GM08714 (cell line): ENCODE results near the gene ASPA.

Experiments
- H3K4me3 ChIP-seq: fragments of 200-500 bp; sonication (Bioruptor generic); 2 replicates; pipeline ENCODE4 v1.5.1; 2014; ENCODE audit warnings: mild to moderate bottlenecking, low read length, inconsistent platforms
- ZNF274 ChIP-seq: IDR thresholded peaks from 2 replicates; pipeline ENCODE4 v1.6.1; 2012; ENCODE audit warnings: mild to moderate bottlenecking, low read depth, low read length

The ASPA gene

GRCh38 chr17:3524024-3524423 is 48.2 kb downstream of the ASPA start:
- no peak overlapping the region for H3K4me3 ChIP-seq
- TF ChIP-seq ZNF274, result no peak

DNA sequence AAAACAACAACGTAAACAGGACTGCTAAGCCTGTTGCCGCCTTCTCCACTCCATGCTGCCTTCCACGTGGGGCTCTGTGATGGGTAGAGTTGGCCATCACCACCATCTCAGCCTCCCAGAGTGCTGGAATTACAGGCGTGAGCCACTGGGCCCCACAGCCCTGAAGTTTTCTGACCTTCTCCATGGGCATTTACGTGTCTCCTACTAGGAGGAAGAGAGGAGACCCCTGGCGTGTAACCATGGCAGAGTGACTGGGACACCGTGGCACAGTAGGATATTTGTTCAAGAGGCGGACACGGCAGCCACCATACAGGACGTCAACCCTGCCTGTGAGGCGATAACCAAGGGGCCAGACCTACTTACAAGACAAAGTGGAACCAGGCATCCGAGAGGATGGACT is 50.7 kb downstream of the ASPA start:
- no peak overlapping the region for H3K4me3 ChIP-seq
- no peak for TF ChIP-seq ZNF274

- no peak for TF ChIP-seq ZNF274
- H3K4me3 ChIP-seq, result no peak overlapping the region
Observed at GRCh38 chr17:3526971-3527370, 51.2 kb downstream of the ASPA start.

- no peak overlapping the region for H3K4me3 ChIP-seq
- no peak for TF ChIP-seq ZNF274
Observed at GRCh38 chr17:3527468-3527867, 51.7 kb downstream of the ASPA start.

DNA sequence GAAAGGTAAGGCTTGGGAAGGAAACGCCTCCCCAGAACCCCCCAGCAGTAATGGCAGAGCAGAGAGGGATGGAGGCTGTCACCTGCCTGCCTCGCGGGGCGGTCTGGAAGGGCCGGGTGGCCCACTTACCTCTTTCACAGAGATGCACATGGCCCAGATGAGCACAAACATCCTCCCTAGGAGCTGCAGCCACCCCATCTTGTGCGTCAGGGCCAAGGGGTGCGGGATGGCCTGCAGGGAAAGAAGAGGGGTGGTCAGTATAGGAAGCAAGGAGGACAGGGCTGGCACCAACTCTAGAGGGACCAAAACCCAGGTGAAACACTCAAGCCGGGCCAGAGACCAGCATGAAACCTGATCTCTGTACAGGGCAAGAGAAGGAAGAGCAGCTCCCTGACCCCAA is 52.1 kb downstream of the ASPA start:
- no peak for TF ChIP-seq ZNF274
- H3K4me3 ChIP-seq, result no peak overlapping the region

GRCh38 chr17:3528403-3528851 is 52.6 kb downstream of the ASPA start:
- no peak overlapping the region for H3K4me3 ChIP-seq
- TF ChIP-seq ZNF274, result no peak

DNA sequence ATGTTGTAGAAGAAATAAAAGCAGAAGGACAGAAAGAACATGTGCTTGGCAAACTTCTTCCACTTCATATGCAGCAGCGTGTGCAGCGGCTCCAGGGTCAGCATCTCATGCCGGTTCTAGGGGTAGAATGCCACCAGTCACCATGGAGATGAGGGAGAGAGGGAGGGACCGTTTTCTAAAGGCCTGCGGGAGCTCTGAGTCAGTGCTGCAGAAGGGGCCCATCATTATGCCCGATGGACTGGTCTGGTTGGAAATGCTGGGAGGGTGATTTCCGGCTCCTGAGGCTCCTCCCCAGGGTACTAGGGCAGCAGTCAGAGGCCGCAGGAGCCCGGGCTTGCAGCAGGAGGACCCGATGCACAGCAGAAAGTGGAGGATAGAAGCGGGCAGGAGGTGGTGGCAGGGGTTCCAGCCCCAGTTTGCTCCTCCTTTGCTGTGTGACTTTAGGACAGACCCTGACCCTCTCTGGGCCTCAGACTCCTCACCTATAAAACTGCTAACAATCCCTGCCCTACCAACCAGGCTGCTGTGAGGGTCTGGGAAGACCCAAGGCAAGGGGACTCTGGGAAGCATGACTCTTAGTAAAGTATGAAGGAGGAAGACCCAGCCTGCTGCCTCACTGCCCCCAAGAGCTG is 53.2 kb downstream of the ASPA start:
- no peak overlapping the region for H3K4me3 ChIP-seq
- no peak for TF ChIP-seq ZNF274

DNA sequence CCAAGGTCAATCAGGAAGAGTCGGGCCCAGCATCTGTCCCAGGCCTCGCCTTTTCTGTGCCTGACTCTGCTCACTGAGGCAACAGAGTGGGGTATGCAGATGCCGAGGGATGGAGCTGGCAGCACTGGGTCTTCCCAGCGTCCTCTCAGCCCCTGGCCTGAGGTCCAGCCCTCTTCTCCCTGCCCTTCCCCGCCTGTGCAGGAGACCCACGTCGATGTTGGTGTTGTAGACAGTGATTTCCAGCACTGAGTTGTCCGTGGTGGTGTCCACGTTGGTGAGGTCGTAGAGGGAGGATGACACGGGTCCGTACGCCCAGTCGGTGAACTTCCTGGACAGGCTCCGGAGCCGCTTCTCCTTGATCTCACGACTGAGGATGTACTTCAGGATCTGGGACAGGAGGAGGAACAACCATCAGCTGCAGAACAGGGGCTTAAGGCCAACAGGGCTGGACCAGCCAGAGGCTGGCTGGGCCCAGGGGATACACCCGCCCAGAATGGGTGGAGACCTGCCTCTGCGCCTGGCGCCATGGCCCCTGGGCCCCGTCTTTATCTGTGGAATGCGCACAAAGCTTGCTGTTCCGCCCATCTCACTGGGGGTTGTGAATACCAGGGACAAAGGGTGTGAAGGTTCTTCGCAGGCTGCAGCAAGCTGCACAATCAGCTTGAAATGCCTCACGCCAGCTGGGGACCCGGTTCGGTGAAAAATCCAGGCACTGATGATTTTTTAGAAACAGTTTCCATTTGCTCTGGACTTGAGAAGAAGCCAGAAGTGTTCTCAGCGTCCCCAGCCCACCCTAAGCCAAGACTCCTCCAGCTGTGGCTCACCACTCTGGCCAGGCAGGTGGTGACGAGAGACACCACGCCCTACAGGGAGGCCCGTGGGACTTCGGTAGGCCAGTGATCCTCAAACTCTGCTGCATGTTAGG is 54.3 kb downstream of the ASPA start:
- no peak for TF ChIP-seq ZNF274

DNA sequence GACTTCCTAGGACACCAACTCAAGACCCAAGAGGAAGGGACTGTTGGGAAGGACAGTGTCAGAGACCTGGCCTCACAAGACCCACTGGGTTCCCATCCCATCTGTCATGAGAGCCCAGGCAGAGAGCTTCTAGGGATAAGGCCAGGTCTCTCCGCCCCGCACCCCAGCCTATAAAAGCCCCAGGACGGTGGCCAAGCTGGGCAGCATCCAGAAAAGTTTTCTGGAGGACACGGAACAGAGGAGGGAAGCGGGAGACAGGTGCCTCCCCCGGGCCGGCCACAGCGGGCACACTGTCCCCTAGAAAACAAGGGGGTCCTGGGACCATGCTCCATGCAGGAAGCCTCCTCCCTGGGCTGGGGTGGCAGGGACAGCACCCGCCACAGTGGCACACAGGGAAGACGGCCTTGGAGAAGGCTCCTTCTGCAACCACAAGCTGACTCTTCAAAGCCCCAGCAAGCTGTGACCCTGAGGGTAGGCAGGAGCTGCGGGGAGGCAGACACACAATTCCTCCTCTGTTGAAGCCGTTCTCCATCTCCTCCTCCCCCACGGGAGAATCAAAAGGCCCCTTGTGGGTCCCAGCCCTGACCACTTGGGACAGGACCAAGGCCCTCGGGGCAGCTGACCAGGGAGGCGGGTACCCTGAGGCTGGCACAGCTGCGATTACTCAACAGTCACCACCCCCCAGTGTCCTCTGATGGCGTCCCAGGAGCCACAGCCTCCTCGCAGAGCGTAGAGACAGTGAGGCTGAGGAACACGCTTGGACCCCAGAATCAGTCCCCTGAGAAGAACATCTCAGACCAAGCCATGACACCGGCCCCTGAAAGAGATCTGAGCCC is 55.7 kb downstream of the ASPA start:
- no peak overlapping the region for H3K4me3 ChIP-seq
- TF ChIP-seq ZNF274, result no peak

More for the DNA sequence above, 54.3 kb downstream of the ASPA start:
- H3K4me3 ChIP-seq, result no peak overlapping the region

GRCh38 chr17:3532106-3532858 is 56.5 kb downstream of the ASPA start:
- no peak overlapping the region for H3K4me3 ChIP-seq
- TF ChIP-seq ZNF274, result no peak

DNA sequence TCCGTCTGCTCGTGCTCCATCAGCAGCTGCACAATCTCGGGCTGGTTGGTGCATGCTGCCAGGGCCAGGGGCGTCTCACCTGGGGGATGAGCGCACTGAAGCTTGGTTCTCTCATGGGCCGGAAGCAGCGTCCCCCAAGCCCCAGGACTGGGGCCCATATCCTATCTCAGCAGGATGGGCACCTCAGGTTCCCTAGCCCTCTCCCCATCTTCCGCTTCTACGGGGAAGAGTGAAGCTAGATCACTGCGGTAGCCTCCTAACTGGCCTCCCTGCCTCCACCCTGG is 57.0 kb downstream of the ASPA start:
- no peak for TF ChIP-seq ZNF274

GRCh38 chr17:3533752-3534151 is 58.0 kb downstream of the ASPA start:
- TF ChIP-seq ZNF274, result no peak
- no peak overlapping the region for H3K4me3 ChIP-seq

More for the DNA sequence above, 57.0 kb downstream of the ASPA start:
- H3K4me3 ChIP-seq, result no peak overlapping the region

DNA sequence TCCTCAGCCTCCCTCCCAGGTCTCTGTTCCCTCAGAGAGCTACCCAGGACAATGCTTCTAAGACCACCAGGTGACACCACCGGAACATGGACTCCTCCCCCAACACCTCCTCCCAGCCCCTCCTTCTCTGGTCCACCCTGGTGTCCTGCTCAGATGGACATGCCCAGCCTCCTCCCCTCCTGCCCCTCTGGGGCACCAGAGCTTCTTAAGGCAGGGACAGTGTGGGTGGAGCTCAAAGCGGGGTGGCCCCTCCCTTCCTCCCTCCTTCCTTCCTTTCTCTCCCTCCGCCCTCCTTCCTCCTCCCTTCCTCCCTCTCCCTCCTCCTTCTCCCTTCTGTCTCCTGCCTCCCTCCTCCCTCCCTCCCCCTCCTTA is 59.1 kb downstream of the ASPA start:
- no peak for TF ChIP-seq ZNF274

More for the DNA sequence above, 59.1 kb downstream of the ASPA start:
- no peak overlapping the region for H3K4me3 ChIP-seq
